Rectal smooth muscle tissue (tissue), 1 donor: ENCODE results near the gene TK2.
"Not testable (repeated sequence)": the region's sequence is repeated elsewhere in the genome, so short reads cannot be mapped to it uniquely, and the experiment has no call there.

ENCODE experiments used
- H3K27ac ChIP-seq: one replicate; pipeline ENCODE4 v1.7.0; 2013; ENCODE audit warnings: low read depth, low read length, inconsistent platforms
- H3K27me3 ChIP-seq: one replicate; pipeline ENCODE4 v1.7.0; 2013; ENCODE audit warnings: low read length; ENCODE audit not compliant: control insufficient read depth, insufficient read depth
- H3K36me3 ChIP-seq: one replicate; pipeline ENCODE4 v1.7.0; 2013; ENCODE audit warnings: low read length; ENCODE audit not compliant: control insufficient read depth, insufficient read depth
- H3K4me1 ChIP-seq: one replicate; pipeline ENCODE4 v1.7.0; 2013; ENCODE audit warnings: low read length; ENCODE audit not compliant: control insufficient read depth, insufficient read depth
- H3K4me3 ChIP-seq: one replicate; pipeline ENCODE4 v1.7.0; 2013; ENCODE audit warnings: low read length
- H3K9ac ChIP-seq: one replicate; pipeline ENCODE4 v1.7.0; 2013; ENCODE audit warnings: low read length

The TK2 gene

DNA sequence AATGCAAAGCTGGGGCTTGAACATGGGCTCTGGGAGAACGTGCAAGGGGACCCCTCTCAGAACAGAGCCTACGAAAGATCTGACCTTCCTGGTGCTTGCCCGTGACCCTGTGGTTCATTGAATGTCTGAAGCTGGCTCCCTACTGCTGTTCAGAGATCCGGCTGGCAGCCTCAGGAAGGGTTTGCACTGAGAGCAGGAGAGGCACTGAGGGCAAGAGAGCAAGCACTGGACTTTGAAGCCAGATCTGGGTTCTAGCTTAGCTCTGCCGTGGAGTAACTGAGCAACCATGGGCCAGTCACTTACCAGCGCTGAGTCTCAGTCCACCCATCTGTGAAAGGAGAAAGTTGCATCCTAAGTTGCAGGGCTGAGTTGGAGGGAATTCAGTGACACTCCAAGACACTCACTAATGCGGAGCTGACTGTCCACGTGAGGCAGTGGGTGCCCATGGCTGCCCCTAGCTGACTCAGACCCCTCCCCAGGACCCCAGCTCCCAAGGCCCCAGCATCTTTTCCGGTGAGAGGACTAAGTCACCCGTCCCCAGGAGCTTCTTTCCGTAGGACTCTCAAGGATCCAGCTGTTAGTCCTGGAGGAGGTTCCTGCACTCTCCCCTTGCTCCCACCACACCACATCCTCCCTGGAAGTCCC is 81.5 kb downstream of the TK2 start:
- no peaks in the 10 kb centered on the region for H3K4me1 ChIP-seq
- H3K27ac ChIP-seq, result no peak overlapping the region
- no peak overlapping the region for H3K9ac ChIP-seq
- H3K27me3 ChIP-seq, result peaks cover 4% of the 10 kb centered on the region
- no peak overlapping the region for H3K4me3 ChIP-seq
- H3K36me3 ChIP-seq, result no peaks in the 10 kb centered on the region

DNA sequence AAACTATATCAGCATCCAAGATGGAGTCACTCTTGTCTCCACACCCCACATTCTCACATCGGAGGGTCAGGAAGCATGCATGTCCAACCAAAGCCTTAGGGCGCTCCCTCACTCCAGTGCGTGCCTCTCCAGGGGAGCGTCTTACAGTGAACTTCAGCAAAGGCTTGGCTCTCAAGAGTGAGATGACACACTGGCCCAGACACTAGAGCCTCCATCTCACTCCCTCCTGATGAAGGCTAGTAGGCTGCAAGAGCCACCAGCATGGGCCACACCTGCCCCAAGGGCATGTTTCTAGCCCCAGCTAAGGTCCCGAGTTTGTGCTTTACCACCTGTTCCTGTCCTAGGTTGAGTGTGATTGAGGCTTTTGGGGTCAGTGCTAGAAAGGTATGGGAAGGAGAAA is 82.3 kb downstream of the TK2 start:
- Histone ChIP-seq H3K27me3 (peaks cover 4% of the 10 kb centered on the region), H3K4me1 (no peaks in the 10 kb centered on the region), H3K27ac (no peak overlapping the region), H3K9ac (no peak overlapping the region), H3K36me3 (no peaks in the 10 kb centered on the region), H3K4me3 (no peak overlapping the region)

DNA sequence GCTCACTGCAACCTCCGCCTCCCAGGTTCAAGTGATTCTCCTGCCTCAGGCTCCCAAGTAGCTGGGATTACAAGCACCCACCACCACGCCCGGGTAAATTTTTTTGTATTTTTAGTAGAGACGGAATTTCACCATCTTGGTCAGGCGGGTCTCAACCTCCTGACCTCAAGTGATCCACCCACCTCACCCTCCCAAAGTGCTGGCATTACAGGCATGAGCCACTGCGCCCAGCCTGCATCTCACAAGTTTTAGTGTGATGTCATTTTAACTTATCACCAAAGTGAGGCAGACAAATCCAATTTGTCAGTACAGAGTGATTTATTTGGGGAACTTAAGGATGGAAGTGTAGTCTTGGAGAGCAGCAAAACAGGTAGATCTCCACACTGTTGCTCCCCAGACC is 83.3 kb downstream of the TK2 start:
- H3K36me3 ChIP-seq, H3K27me3 ChIP-seq, H3K4me3 ChIP-seq, H3K9ac ChIP-seq, H3K4me1 ChIP-seq, H3K27ac ChIP-seq: not testable (repeated sequence)

DNA sequence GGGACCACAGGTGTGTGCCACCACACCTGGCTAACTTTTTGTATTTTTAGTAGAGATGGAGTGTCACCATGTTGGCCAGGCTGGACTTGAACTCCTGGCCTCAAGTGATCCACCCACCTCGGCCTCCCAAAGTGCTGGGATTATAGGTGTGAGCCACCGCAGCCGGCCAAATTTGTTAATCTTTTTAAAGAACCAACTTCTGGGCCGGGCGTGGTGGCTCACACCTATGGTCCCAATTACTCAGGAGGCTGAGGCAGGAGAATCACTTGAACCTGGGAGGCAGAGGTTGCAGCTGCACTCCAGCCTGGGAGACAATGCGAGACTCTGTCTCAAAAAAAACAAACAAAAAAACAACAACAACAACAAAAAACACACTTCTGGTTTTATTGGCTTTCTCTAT is 84.0 kb downstream of the TK2 start:
- H3K4me3 ChIP-seq, H3K4me1 ChIP-seq, H3K36me3 ChIP-seq, H3K9ac ChIP-seq, H3K27ac ChIP-seq, H3K27me3 ChIP-seq: not testable (repeated sequence)

DNA sequence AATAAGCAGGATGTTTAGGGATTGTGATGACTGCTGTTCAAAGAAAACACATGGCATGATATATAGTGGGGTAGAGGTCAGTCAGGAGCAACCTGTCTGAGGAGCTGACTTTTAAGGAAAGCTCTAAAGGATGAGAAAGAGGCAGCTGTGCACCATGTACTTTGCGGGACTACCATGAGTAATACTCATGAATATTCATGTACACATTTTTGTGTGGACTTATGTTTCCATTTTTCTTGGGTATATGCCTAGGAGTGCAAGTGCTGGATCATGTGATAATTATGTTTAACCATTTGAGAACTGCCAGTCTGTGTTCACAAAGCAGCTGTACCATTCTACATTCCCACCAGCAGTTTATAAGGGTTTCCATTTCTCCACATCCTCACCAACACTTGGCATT is 87.0 kb downstream of the TK2 start:
- H3K36me3 ChIP-seq, result no peaks in the 10 kb centered on the region
- no peak overlapping the region for H3K9ac ChIP-seq
- H3K4me3 ChIP-seq, result no peak overlapping the region
- H3K27me3 ChIP-seq, result no peaks in the 10 kb centered on the region
- H3K4me1 ChIP-seq, result no peaks in the 10 kb centered on the region
- no peak overlapping the region for H3K27ac ChIP-seq

DNA sequence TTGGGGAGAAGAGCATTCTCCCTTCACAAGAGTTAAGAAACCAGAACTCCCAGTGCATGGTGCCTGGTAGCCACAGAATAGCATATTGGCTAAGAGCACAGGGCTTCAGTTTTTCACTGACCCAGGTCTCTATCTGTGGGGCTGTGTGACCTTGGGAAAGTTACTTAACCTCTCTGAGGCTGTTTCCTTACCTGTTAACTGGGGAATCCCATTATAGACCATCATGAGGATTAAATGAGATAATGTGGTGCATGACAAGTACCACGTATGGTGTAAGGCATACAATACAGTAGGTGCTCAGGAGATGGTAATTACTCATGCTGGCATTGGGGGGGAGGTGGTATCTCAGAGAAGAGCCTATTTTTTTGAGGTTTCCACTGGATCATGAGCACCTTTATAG is 89.2 kb downstream of the TK2 start:
- Histone ChIP-seq H3K4me1 (no peaks in the 10 kb centered on the region), H3K36me3 (no peaks in the 10 kb centered on the region), H3K4me3 (no peak overlapping the region), H3K9ac (no peak overlapping the region), H3K27me3 (no peaks in the 10 kb centered on the region), H3K27ac (no peak overlapping the region)

DNA sequence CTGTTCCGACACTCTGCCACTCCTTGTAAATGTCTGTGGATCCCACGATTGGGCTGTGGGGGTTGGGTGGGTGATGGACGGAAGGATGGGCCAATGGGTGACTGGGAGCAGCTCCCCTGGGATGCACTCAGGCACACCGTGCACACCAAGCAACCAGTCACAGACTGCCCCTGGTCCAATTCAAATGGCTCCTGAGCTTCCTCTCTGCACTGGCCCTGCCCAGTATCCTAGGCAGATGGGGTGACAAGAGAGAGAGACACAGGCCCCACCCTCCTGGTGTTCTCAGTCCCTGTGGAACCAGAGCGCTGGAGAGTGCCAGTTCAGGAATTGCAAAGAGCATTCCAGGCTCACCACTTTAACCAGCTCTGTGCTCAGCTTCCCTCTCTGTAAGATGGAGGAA is 90.0 kb downstream of the TK2 start:
- no peaks in the 10 kb centered on the region for H3K27me3 ChIP-seq
- no peaks in the 10 kb centered on the region for H3K4me1 ChIP-seq
- no peaks in the 10 kb centered on the region for H3K36me3 ChIP-seq
- H3K4me3 ChIP-seq, result no peak overlapping the region
- no peak overlapping the region for H3K9ac ChIP-seq
- H3K27ac ChIP-seq, result no peak overlapping the region

DNA sequence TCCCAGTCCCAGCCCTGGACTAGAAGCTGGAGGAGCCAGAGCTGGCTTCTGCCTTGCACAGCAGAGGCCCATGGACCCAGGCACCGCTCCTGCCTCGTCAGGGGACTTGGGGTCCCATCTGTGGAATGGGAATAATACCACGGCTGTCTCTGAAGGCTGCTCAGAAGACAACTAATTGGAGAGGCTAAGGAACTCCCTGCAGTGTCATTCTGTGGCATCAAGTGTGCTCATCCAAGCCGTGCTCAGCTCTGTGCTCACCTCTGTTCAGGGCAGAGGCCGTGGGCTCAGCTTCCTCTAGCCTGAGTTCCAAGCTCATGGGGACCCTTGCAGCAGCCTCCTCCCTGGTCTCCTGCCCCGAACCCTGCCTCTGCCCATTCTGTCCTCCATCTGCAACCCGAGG is 91.1 kb downstream of the TK2 start:
- Histone ChIP-seq H3K4me3 (no peak overlapping the region), H3K27me3 (no peaks in the 10 kb centered on the region), H3K36me3 (no peaks in the 10 kb centered on the region), H3K9ac (no peak overlapping the region), H3K27ac (no peak overlapping the region), H3K4me1 (no peaks in the 10 kb centered on the region)

DNA sequence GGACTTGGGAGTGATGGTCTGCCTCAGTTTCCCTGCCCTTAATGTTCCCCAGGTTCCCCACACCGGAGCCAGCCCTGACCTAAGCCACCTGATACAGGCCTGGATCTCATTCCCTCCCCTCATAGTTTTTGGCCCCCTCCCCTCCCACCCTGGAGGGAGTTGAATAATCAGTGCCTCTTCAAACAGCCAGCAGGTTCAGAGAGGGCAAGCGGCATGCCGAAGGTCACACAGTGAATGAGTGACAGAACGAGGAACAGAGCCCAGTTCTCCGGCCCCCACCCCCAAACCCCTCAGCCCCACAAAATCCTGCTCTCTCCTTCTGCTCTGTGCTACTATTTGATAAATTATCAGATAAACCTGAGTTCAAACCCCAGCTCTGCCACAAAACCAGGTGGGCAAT is 91.6 kb downstream of the TK2 start:
- Histone ChIP-seq H3K27ac (no peak overlapping the region), H3K4me1 (no peaks in the 10 kb centered on the region), H3K27me3 (no peaks in the 10 kb centered on the region), H3K36me3 (no peaks in the 10 kb centered on the region), H3K9ac (no peak overlapping the region), H3K4me3 (no peak overlapping the region)
